Hepatocyte (in vitro differentiated cells): Measurements from ENCODE around the gene ATG16L2. TPM values are rescaled to one million over a fixed set of nuclear protein-coding genes. Genes with fewer than 3 reads are reported as not detected.

Experiments
- DNase-seq: peaks from one replicate; pipeline ENCODE4 v3.0.0-alpha.2; 2016; ENCODE audit warnings: low spot score
- H2AFZ ChIP-seq: fragments of 200-600 bp; sonication (generic); 2 replicates; pipeline ENCODE4 v1.6.0; 2016; ENCODE audit warnings: antibody characterized with exemption, mild to moderate bottlenecking
- H3K27ac ChIP-seq: fragments of 200-600 bp; sonication (generic); 2 replicates; pipeline ENCODE4 v1.5.1; 2016; ENCODE audit warnings: mild to moderate bottlenecking
- H3K27me3 ChIP-seq: fragments of 200-600 bp; sonication (generic); 2 replicates; pipeline ENCODE4 v1.6.1; 2016
- H3K36me3 ChIP-seq: fragments of 200-600 bp; sonication (generic); replicated peaks from 2 replicates; pipeline ENCODE4 v1.5.1; 2016; ENCODE audit warnings: low read depth; ENCODE audit not compliant: insufficient read depth
- H3K4me1 ChIP-seq: fragments of 200-600 bp; sonication (generic); 2 replicates; pipeline ENCODE4 v1.5.1; 2016; ENCODE audit warnings: mild to moderate bottlenecking, moderate library complexity; ENCODE audit not compliant: insufficient read depth
- H3K4me2 ChIP-seq: fragments of 200-600 bp; sonication (generic); 2 replicates; pipeline ENCODE4 v1.6.0; 2016
- H3K4me3 ChIP-seq: fragments of 200-600 bp; sonication (generic); 2 replicates; pipeline ENCODE4 v1.5.1; 2016; ENCODE audit warnings: mild to moderate bottlenecking
- H3K79me2 ChIP-seq: fragments of 200-600 bp; sonication (generic); 2 replicates; pipeline ENCODE4 v1.6.0; 2017; ENCODE audit warnings: mild to moderate bottlenecking
- H3K9me2 ChIP-seq: fragments of 200-600 bp; sonication (generic); replicated peaks from 2 replicates; pipeline ENCODE4 v1.6.0; 2017; ENCODE audit warnings: mild to moderate bottlenecking; ENCODE audit not compliant: insufficient read depth
- H3K9me3 ChIP-seq: fragments of 200-600 bp; sonication (generic); 2 replicates; pipeline ENCODE4 v1.5.1; 2016; ENCODE audit warnings: low read depth, mild to moderate bottlenecking
- H4K20me1 ChIP-seq: fragments of 200-600 bp; sonication (generic); 2 replicates; pipeline ENCODE4 v1.6.0; 2016; ENCODE audit warnings: mild to moderate bottlenecking; ENCODE audit not compliant: insufficient read depth, poor library complexity, severe bottlenecking
- CTCF ChIP-seq: fragments of 200-600 bp; sonication (generic); IDR thresholded peaks from 2 replicates; pipeline ENCODE4 v1.5.1; 2016; ENCODE audit warnings: antibody characterized with exemption, mild to moderate bottlenecking; ENCODE audit not compliant: poor library complexity
- EZH2 ChIP-seq: fragments of 200-600 bp; sonication (generic); IDR thresholded peaks from 2 replicates; pipeline ENCODE4 v1.6.1; 2016; ENCODE audit warnings: antibody characterized with exemption, mild to moderate bottlenecking, borderline replicate concordance
- EZH2phosphoT487 ChIP-seq: fragments of 200-600 bp; sonication (generic); IDR thresholded peaks from one replicate; pipeline ENCODE4 v1.6.1; 2018; ENCODE audit warnings: antibody characterized with exemption, mild to moderate bottlenecking, low read depth, moderate library complexity; ENCODE audit not compliant: unreplicated experiment, severe bottlenecking
- WGBS: methylation state at CpG from one replicate; pipeline ENCODE4 v1.1.6; 2016; ENCODE audit warnings: low lambda C conversion rate; ENCODE audit errors: missing lambda C conversion rate; 5-methylcytosine and 5-hydroxymethylcytosine counted together
- polyA plus RNA-seq: library from polyadenylated mRNA; unstranded; fragments of >200 nt; fragmentation: Nextera tagmentation; extraction: Ambion mirVana; gene quantifications from 2 replicates; pipeline ENCODE4 v1.2.1, GENCODE V29; 2016
- total RNA-seq: library from RNA; depleted of rRNA; stranded (reverse); fragments of >200 nt; gene quantifications from 2 replicates; pipeline ENCODE4 v1.2.3, GENCODE V29; 2014

Gene ATG16L2
- total and polyA plus RNA-seq, 2 experiments from 2014 or later = 11.5 to 20.3 TPM

GRCh38 chr11:72779495-72780128 lies 34.6 kb upstream of the ATG16L2 start:
- Histone ChIP-seq H3K36me3 (no peaks in the 10 kb centered on the region), H3K27me3 (no peaks in the 10 kb centered on the region), H4K20me1 (peaks cover 27% of the 10 kb centered on the region), H3K4me2 (peak overlapping the region; percentile 92), H2AFZ (no peak overlapping the region), H3K4me3 (peak overlapping the region; percentile 96), H3K79me2 (peaks cover 65% of the 10 kb centered on the region), H3K4me1 (peaks cover 64% of the 10 kb centered on the region), H3K9me3 (no peaks in the 10 kb centered on the region), H3K27ac (peak overlapping the region; percentile 98), H3K9me2 (no peaks in the 10 kb centered on the region)
- TF ChIP-seq EZH2 (no peak), CTCF (no peak), EZH2phosphoT487 (no peak)
- 72% methylated on average over 4 of the region's 4 CpGs for WGBS
- DNase-seq = no peak

- Histone ChIP-seq H3K27me3 (no peaks in the 10 kb centered on the region), H3K9me3 (no peaks in the 10 kb centered on the region), H3K4me2 (peak overlapping the region; percentile 92), H3K27ac (peak overlapping the region; percentile 98), H3K9me2 (no peaks in the 10 kb centered on the region), H3K79me2 (peaks cover 59% of the 10 kb centered on the region), H3K4me3 (peak overlapping the region; percentile 96), H2AFZ (peak overlapping the region; percentile 52), H4K20me1 (peaks cover 18% of the 10 kb centered on the region), H3K4me1 (peaks cover 64% of the 10 kb centered on the region), H3K36me3 (no peaks in the 10 kb centered on the region)
- no peak for DNase-seq
- TF ChIP-seq CTCF = no peak
- TF ChIP-seq EZH2phosphoT487 = no peak
- TF ChIP-seq EZH2 = no peak
- 55% methylated on average over 9 of the region's 10 CpGs for WGBS
Measured at GRCh38 chr11:72780296-72781062, 33.7 kb upstream of the ATG16L2 start.

GRCh38 chr11:72781063-72781312 lies 33.2 kb upstream of the ATG16L2 start:
- peak; percentile 68 for DNase-seq
- no peaks in the 10 kb centered on the region for H3K9me2 ChIP-seq
- peak overlapping the region; percentile 98 for H3K27ac ChIP-seq
- peak overlapping the region; percentile 52 for H2AFZ ChIP-seq
- peaks cover 13% of the 10 kb centered on the region for H4K20me1 ChIP-seq
- peaks cover 64% of the 10 kb centered on the region for H3K4me1 ChIP-seq
- peak overlapping the region; percentile 96 for H3K4me3 ChIP-seq
- peaks cover 54% of the 10 kb centered on the region for H3K79me2 ChIP-seq
- 8% methylated on average over 17 of the region's 17 CpGs for WGBS
- no peaks in the 10 kb centered on the region for H3K27me3 ChIP-seq
- TF ChIP-seq EZH2phosphoT487 = no peak
- H3K4me2 ChIP-seq = peak overlapping the region; percentile 92
- no peaks in the 10 kb centered on the region for H3K9me3 ChIP-seq
- no peaks in the 10 kb centered on the region for H3K36me3 ChIP-seq

GRCh38 chr11:72781313-72782080 lies 32.7 kb upstream of the ATG16L2 start:
- peak overlapping the region; percentile 52 for H2AFZ ChIP-seq
- H3K4me1 ChIP-seq = peaks cover 63% of the 10 kb centered on the region
- H3K4me3 ChIP-seq = peak overlapping the region; percentile 96

More at GRCh38 chr11:72781313-72782080, 32.7 kb upstream of the ATG16L2 start:
- H3K79me2 ChIP-seq = peaks cover 49% of the 10 kb centered on the region
- H3K9me2 ChIP-seq = no peaks in the 10 kb centered on the region
- no peaks in the 10 kb centered on the region for H3K27me3 ChIP-seq
- peaks cover 13% of the 10 kb centered on the region for H4K20me1 ChIP-seq
- peak; percentile 83 for DNase-seq
- peak overlapping the region; percentile 98 for H3K27ac ChIP-seq
- no peaks in the 10 kb centered on the region for H3K9me3 ChIP-seq
- TF ChIP-seq EZH2phosphoT487 (no peak), CTCF (no peak), EZH2 (no peak)
- H3K4me2 ChIP-seq = peak overlapping the region; percentile 94
- WGBS = 0% methylated on average over 2 of the region's 89 CpGs
- H3K36me3 ChIP-seq = no peaks in the 10 kb centered on the region
